HFF-Myc (cell line): Measurements from ENCODE around the gene MSANTD7.
"Not testable (repeated sequence)": the region's sequence is repeated elsewhere in the genome, so short reads cannot be mapped to it uniquely, and the experiment has no call there.

Experiments used
- DNase-seq: peaks from one replicate; pipeline ENCODE4 v3.0.0-alpha.2; 2011; ENCODE audit warnings: low read depth; ENCODE audit errors: extremely low read depth
- H3K4me3 ChIP-seq: replicated peaks from 2 replicates; pipeline ENCODE4 v1.5.1; 2011; ENCODE audit warnings: low read depth, mild to moderate bottlenecking, control low read depth, low read length
- TF ChIP-seq, protein P1 (sequence below): IDR thresholded peaks from 2 replicates; pipeline ENCODE4 v1.5.1; 2012; ENCODE audit warnings: mild to moderate bottlenecking, low read depth, low read length, control low read depth; ENCODE audit errors: missing control alignments

MSANTD7 gene

DNA sequence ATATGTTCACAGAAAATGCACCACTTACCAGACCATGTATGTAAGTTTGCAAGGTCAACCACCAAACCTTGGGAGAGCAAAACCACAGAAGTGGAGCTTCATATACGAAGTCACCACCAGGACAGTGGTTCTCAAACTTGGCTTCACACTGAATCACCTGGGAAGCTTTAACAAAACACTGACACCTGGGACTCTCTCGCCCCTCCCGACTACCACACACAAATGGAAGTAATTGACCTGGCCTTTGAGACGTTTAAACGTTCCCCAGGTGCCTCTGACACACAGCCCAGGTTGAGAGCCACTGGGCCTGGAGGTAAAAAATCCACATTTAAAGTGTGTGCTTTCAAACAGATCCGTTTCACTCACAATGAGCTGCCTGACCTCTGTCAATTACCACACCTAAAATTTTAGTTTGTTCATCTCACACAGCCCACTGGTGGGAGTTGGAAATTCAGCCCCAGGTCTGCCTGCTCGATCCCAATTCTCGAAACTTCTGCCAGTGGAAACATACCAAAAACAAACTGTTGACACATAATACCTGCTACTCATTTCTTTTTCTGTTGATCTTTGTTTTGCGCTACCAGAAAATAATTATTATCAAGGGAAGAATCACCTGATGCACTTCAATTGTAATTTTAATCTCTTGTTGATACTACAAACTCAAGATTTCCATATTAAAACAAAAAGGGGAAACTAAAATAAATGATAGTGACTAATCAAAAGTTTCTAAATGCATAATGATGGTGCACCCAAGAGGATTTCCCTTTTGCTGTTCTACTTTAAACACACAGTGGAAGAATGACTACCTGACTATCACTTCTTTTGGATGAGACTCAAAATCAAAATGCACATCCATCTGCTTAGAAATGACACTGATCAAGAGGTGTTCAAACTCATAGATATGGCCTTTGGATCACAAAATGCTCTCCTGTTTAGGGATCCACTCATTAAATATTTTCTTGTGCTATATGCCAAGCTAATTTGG, 26.8 kb upstream of the MSANTD7 start:
- no peak overlapping the region for H3K4me3 ChIP-seq
- TF ChIP-seq, protein P1, sequence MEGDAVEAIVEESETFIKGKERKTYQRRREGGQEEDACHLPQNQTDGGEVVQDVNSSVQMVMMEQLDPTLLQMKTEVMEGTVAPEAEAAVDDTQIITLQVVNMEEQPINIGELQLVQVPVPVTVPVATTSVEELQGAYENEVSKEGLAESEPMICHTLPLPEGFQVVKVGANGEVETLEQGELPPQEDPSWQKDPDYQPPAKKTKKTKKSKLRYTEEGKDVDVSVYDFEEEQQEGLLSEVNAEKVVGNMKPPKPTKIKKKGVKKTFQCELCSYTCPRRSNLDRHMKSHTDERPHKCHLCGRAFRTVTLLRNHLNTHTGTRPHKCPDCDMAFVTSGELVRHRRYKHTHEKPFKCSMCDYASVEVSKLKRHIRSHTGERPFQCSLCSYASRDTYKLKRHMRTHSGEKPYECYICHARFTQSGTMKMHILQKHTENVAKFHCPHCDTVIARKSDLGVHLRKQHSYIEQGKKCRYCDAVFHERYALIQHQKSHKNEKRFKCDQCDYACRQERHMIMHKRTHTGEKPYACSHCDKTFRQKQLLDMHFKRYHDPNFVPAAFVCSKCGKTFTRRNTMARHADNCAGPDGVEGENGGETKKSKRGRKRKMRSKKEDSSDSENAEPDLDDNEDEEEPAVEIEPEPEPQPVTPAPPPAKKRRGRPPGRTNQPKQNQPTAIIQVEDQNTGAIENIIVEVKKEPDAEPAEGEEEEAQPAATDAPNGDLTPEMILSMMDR, result no peak
- no peak for DNase-seq

- no peak for DNase-seq
Measured at GRCh38 chr10:14812271-14812670, 25.8 kb upstream of the MSANTD7 start.

DNA sequence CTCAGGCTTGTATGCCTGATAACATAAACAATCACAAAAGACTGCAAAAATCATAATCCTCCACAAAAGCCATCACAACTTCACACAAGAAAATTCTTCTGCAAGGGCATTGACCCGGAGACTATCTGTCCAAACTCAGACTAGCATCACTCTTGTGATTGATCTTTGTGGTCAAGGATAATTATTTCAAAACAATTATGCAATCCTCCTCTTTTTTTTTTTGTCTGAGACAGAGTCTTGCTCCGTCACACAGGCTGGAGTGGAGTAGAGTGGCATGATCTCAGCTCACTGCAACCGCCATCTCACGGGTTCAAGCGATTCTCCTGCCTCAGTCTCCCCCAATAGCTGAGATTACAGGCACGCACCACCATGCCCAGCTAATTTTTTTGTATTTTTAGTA, 22.4 kb upstream of the MSANTD7 start:
- H3K4me3 ChIP-seq, result no peak overlapping the region
- no peak for DNase-seq
- TF ChIP-seq, protein P1, result no peak

More at GRCh38 chr10:14812271-14812670, 25.8 kb upstream of the MSANTD7 start:
- H3K4me3 ChIP-seq, result no peak overlapping the region
- TF ChIP-seq, protein P1, result no peak

DNA sequence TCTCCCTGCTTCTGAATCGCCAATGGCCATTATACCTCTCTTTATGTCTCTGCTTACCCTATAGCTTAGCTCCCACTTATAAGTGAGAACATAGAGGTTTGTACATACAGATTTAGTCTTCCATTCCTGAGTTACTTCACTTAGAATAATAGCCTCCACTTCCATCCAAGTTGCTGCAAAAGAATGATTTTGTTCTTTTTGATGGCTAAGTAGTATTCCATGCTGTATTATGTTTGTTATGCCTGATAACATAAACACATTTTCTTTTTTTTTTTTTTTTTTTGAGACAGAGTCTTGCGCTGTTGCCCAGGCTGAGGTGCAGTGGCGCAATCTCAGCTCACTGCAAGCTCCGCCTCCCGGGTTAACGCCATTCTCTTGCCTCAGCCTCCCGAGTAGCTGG, 21.4 kb upstream of the MSANTD7 start:
- DNase-seq, result not testable (repeated sequence)

GRCh38 chr10:14820010-14820774, 17.9 kb upstream of the MSANTD7 start:
- TF ChIP-seq, protein P1, result no peak
- peak; percentile 55 for DNase-seq
- H3K4me3 ChIP-seq, result no peak overlapping the region

More for the DNA sequence above, 21.4 kb upstream of the MSANTD7 start:
- H3K4me3 ChIP-seq, result not testable (repeated sequence)

DNA sequence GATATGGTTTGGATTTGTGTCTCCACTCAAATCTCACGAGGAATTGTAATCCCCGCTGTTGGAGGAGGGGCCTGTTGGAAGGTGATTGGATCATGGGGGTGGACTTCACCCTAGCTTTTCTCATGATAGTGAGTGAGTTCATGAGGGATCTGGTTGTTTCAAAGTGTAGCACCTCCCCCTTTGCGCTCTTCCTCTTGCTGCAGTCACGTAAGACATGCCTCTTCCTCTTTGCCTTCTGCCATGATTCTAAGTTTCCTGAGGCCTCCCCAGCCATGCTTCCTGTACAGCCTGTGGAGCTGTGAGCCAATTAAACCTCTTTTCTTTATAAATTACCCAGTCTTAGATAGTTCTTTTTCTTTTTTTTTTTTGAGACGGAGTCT, 17.3 kb upstream of the MSANTD7 start:
- TF ChIP-seq, protein P1, result no peak
- DNase-seq, result no peak
- H3K4me3 ChIP-seq, result no peak overlapping the region
